ENCODE measurements around the gene AACS. TPM values are rescaled to one million over a fixed set of nuclear protein-coding genes. Genes with fewer than 3 reads are reported as not detected.

Gene AACS
- polyA plus RNA-seq, 2 of the 4 experiments (the other 2 are of a cell fraction): 18.6 to 20.4 TPM

DNA sequence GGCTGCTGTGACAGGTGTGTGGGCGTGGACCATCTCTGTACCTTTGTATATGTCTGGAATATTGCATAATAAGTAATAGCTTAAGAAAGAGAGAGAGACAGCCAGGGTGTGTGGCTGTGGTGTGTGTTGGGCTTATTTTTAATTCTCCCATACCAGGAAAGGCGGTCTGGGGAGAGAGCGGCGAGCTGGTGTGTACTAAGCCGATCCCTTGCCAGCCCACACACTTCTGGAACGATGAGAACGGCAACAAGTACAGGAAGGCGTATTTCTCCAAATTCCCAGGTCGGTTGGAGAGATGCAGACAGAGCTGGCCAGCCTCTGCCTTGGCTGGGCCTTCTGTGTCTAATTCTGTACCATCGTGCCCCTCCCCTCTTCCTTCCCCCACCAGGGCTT, 63.9 kb downstream of the AACS start:
- DNase-seq (ENCODE audit: low read depth in 1 of 2, low spot score in 1 of 2) (no peak), FAIRE-seq (no peak), ATAC-seq (no peak)
- WGBS (ENCODE audit: missing lambda C conversion rate): 89% methylated on average over 10 of the region's 10 CpGs
- Histone ChIP-seq H3K27ac (no peak overlapping the region), H3K4me1 (0 out of 3 replicates have a peak, but pooled peaks cover 8% of the 10 kb centered on the region), H3K4me2 (no peak overlapping the region), H3K4me3 (no peak overlapping the region), H3K9me3 (no peaks in the 10 kb centered on the region)
- CTCF ChIA-PET: no interaction called here
- TF ChIP-seq NFE2L2 (conservative IDR thresholded peaks at IDR 0.05; ENCODE audit: low read length): no peak
- TF ChIP-seq, protein P1, sequence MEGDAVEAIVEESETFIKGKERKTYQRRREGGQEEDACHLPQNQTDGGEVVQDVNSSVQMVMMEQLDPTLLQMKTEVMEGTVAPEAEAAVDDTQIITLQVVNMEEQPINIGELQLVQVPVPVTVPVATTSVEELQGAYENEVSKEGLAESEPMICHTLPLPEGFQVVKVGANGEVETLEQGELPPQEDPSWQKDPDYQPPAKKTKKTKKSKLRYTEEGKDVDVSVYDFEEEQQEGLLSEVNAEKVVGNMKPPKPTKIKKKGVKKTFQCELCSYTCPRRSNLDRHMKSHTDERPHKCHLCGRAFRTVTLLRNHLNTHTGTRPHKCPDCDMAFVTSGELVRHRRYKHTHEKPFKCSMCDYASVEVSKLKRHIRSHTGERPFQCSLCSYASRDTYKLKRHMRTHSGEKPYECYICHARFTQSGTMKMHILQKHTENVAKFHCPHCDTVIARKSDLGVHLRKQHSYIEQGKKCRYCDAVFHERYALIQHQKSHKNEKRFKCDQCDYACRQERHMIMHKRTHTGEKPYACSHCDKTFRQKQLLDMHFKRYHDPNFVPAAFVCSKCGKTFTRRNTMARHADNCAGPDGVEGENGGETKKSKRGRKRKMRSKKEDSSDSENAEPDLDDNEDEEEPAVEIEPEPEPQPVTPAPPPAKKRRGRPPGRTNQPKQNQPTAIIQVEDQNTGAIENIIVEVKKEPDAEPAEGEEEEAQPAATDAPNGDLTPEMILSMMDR (IDR thresholded peaks at IDR 0.05): no peak
- TF ChIP-seq JUNB (IDR thresholded peaks at IDR 0.05): no peak
- TF ChIP-seq MAZ (IDR thresholded peaks at IDR 0.05; ENCODE audit: borderline replicate concordance, low read depth, low read length): no peak
- no peak for TF ChIP-seq JUN (IDR thresholded peaks at IDR 0.05)
- TF ChIP-seq, protein P2, sequence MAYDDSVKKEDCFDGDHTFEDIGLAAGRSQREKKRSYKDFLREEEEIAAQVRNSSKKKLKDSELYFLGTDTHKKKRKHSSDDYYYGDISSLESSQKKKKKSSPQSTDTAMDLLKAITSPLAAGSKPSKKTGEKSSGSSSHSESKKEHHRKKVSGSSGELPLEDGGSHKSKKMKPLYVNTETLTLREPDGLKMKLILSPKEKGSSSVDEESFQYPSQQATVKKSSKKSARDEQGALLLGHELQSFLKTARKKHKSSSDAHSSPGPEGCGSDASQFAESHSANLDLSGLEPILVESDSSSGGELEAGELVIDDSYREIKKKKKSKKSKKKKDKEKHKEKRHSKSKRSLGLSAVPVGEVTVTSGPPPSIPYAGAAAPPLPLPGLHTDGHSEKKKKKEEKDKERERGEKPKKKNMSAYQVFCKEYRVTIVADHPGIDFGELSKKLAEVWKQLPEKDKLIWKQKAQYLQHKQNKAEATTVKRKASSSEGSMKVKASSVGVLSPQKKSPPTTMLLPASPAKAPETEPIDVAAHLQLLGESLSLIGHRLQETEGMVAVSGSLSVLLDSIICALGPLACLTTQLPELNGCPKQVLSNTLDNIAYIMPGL (CRISPR knock-in tag; IDR thresholded peaks at IDR 0.05; ENCODE audit: borderline replicate concordance): no peak
- TF ChIP-seq EP300 (IDR thresholded peaks at IDR 0.05): no peak
- no peak for TF ChIP-seq KDM1A (IDR thresholded peaks at IDR 0.05; ENCODE audit: low read depth)
- no peak for TF ChIP-seq HEYL (CRISPR knock-in tag; IDR thresholded peaks at IDR 0.05)
- TF ChIP-seq, protein P3, sequence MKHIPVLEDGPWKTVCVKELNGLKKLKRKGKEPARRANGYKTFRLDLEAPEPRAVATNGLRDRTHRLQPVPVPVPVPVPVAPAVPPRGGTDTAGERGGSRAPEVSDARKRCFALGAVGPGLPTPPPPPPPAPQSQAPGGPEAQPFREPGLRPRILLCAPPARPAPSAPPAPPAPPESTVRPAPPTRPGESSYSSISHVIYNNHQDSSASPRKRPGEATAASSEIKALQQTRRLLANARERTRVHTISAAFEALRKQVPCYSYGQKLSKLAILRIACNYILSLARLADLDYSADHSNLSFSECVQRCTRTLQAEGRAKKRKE (CRISPR knock-in tag; IDR thresholded peaks at IDR 0.05; ENCODE audit: low read depth): no peak
- TF ChIP-seq HDAC2 (IDR thresholded peaks at IDR 0.05): no peak
- TF ChIP-seq SMC3 (IDR thresholded peaks at IDR 0.05): no peak
- TF ChIP-seq, protein P4, sequence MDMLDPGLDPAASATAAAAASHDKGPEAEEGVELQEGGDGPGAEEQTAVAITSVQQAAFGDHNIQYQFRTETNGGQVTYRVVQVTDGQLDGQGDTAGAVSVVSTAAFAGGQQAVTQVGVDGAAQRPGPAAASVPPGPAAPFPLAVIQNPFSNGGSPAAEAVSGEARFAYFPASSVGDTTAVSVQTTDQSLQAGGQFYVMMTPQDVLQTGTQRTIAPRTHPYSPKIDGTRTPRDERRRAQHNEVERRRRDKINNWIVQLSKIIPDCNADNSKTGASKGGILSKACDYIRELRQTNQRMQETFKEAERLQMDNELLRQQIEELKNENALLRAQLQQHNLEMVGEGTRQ (IDR thresholded peaks at IDR 0.05): no peak
- POLR2A ChIA-PET: no interaction called here

DNA sequence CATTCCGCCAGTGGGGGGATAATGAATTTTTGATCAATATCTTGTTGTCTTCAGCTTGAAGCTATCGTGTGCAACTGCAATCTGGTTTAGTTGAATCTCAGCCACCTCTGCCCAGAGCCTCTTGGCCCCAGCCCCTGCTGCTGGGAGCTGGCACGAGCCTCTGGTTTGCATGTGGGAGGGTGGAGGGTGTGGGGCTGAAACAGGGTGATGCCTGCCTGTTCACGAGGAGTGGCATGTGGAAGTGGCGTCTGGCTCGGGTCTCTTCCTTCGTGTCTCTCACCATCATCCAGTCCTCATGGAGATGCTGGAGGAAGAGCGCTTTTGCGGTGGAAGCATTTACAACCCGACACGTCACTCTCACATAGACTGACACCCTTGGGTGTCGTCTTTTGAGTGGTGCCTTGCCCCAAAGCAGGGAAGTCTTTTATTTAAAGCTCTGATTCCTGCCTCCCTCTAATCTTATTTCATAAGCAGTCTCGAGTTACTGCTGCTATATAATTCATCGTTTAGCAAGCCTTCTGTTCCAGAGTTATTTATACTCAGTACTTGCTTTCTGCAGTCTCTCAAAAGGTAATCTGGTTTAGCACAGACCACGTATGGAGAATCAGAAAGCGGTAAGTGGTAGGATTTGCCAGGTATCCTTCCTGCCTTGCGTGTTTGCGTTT, 64.5 kb downstream of the AACS start:
- ChIA-PET POLR2A (no interaction called here), CTCF (interaction anchor here (1.5 kb wide), 1 partner anchor 10 kb away, joined by 4 read pairs; no protein-coding TSS in a partner anchor)
- no peaks in the 10 kb centered on the region for H3K9me3 ChIP-seq
- no peak for FAIRE-seq
- no peak for ATAC-seq
- TF ChIP-seq FOSL2 (IDR thresholded peaks at IDR 0.05) (no peak), FOSL2 (CRISPR knock-in tag; IDR thresholded peaks at IDR 0.05) (no peak), RAD21 (conservative IDR thresholded peaks at IDR 0.05 in 1 of 2, IDR thresholded peaks at IDR 0.05 in 1 of 2) (no peak), POLR2AphosphoS2 (conservative IDR thresholded peaks at IDR 0.05; ENCODE audit: low read length) (no peak), ZC3H11A (IDR thresholded peaks at IDR 0.05) (no peak), EHMT2 (IDR thresholded peaks at IDR 0.05; ENCODE audit: low read depth) (no peak), EHF (CRISPR knock-in tag; IDR thresholded peaks at IDR 0.05) (no peak)
- TF ChIP-seq, protein P3 (CRISPR knock-in tag; IDR thresholded peaks at IDR 0.05; ENCODE audit: low read depth): no peak
- DNase-seq (ENCODE audit: low read depth in 1 of 2, low spot score in 1 of 2): no peak
- H3K4me3 ChIP-seq: no peak overlapping the region
- H3K4me2 ChIP-seq: no peak overlapping the region
- 0 out of 3 replicates have a peak, but pooled peaks cover 3% of the 10 kb centered on the region for H3K4me1 ChIP-seq
- 88% methylated on average over 18 of the region's 18 CpGs for WGBS (ENCODE audit: missing lambda C conversion rate)
- H3K27ac ChIP-seq: no peak overlapping the region

Measured in A549 (cell line).